HL-60 (cell line): ENCODE data around the gene PSMB7.
A peak's percentile ranks its signal among the peaks of the same experiment; 100 is the strongest.

ENCODE experiments used
- DNase-seq, 2 experiments: peaks; one replicate each; pipeline ENCODE4 v3.0.0-alpha.2; 2010 to 2020; ENCODE audit warnings: low read depth in 1 of 2, low spot score in 1 of 2
- H3K27ac ChIP-seq: fragments of 250-450 bp; sonication (Bioruptor Pico); replicated peaks from 2 replicates; pipeline ENCODE4 v1.5.1; 2020; ENCODE audit warnings: mild to moderate bottlenecking, moderate library complexity
- H3K27me3 ChIP-seq: fragments of 250-450 bp; sonication (Bioruptor Pico); 2 replicates; pipeline ENCODE4 v1.5.1; 2021; ENCODE audit warnings: mild to moderate bottlenecking, moderate library complexity; ENCODE audit not compliant: insufficient read depth, poor library complexity, severe bottlenecking
- H3K4me3 ChIP-seq: replicated peaks from 2 replicates; pipeline ENCODE4 v1.5.1; 2011; ENCODE audit warnings: mild to moderate bottlenecking, control low read depth, low read length; ENCODE audit not compliant: insufficient read depth
- GABPA ChIP-seq: IDR thresholded peaks from 2 replicates; pipeline ENCODE4 v1.6.1; 2012; ENCODE audit warnings: low read depth
- POLR2AphosphoS5 ChIP-seq: IDR thresholded peaks from 2 replicates; pipeline ENCODE4 v1.6.1; 2012; ENCODE audit warnings: low read depth
- SPI1 ChIP-seq: IDR thresholded peaks from 2 replicates; pipeline ENCODE4 v1.6.1; 2012; ENCODE audit warnings: low read depth, mild to moderate bottlenecking, borderline replicate concordance
- TF ChIP-seq, protein P1 (sequence below): IDR thresholded peaks from 2 replicates; pipeline ENCODE4 v1.6.1; 2012; ENCODE audit warnings: low read depth; ENCODE audit not compliant: insufficient replicate concordance
- TF ChIP-seq, protein P2 (sequence below): IDR thresholded peaks from one replicate; pipeline ENCODE4 v1.5.1; 2011; ENCODE audit warnings: low read length, control low read depth, inconsistent platforms; ENCODE audit not compliant: insufficient read depth

The PSMB7 gene

DNA sequence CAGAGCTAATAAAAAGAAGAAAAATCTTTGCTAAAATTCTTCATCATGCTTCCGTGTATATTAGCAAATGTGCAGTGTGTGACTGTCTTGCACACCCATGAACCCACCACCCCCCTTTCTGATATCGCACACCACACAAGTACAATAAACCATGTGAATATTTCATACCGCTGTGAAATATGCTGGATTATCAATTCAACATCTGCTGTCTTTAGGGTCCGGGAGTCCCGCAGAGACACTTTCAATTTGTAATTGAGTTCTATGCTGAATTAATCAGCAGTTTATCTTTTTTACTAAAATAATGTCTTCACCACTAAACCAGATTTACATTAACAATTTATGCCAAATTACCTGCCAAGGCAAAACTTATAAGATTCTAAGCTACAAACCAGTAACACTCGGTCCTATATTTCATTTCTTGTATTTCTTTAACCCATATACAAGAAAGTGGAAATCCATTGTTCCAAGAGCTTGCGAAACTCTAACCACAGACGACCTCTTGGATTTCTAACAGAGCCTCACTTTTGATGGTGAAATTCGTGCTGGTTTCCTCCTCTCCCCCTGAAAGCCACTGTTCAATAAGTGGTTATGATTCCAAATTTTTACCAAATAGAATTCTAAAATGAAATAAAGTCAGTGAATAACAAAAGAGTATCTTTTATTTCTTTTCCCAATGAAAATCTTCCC lies 44.2 kb downstream of the PSMB7 start:
- peak; percentile 52 to 71 for DNase-seq
- TF ChIP-seq, protein P1, sequence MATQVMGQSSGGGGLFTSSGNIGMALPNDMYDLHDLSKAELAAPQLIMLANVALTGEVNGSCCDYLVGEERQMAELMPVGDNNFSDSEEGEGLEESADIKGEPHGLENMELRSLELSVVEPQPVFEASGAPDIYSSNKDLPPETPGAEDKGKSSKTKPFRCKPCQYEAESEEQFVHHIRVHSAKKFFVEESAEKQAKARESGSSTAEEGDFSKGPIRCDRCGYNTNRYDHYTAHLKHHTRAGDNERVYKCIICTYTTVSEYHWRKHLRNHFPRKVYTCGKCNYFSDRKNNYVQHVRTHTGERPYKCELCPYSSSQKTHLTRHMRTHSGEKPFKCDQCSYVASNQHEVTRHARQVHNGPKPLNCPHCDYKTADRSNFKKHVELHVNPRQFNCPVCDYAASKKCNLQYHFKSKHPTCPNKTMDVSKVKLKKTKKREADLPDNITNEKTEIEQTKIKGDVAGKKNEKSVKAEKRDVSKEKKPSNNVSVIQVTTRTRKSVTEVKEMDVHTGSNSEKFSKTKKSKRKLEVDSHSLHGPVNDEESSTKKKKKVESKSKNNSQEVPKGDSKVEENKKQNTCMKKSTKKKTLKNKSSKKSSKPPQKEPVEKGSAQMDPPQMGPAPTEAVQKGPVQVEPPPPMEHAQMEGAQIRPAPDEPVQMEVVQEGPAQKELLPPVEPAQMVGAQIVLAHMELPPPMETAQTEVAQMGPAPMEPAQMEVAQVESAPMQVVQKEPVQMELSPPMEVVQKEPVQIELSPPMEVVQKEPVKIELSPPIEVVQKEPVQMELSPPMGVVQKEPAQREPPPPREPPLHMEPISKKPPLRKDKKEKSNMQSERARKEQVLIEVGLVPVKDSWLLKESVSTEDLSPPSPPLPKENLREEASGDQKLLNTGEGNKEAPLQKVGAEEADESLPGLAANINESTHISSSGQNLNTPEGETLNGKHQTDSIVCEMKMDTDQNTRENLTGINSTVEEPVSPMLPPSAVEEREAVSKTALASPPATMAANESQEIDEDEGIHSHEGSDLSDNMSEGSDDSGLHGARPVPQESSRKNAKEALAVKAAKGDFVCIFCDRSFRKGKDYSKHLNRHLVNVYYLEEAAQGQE, result no peak
- no peak for TF ChIP-seq GABPA
- no peak for TF ChIP-seq SPI1
- no peak for TF ChIP-seq POLR2AphosphoS5
- TF ChIP-seq, protein P2, sequence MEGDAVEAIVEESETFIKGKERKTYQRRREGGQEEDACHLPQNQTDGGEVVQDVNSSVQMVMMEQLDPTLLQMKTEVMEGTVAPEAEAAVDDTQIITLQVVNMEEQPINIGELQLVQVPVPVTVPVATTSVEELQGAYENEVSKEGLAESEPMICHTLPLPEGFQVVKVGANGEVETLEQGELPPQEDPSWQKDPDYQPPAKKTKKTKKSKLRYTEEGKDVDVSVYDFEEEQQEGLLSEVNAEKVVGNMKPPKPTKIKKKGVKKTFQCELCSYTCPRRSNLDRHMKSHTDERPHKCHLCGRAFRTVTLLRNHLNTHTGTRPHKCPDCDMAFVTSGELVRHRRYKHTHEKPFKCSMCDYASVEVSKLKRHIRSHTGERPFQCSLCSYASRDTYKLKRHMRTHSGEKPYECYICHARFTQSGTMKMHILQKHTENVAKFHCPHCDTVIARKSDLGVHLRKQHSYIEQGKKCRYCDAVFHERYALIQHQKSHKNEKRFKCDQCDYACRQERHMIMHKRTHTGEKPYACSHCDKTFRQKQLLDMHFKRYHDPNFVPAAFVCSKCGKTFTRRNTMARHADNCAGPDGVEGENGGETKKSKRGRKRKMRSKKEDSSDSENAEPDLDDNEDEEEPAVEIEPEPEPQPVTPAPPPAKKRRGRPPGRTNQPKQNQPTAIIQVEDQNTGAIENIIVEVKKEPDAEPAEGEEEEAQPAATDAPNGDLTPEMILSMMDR, result no peak
- Histone ChIP-seq H3K27ac (peak overlapping the region; percentile 70), H3K4me3 (0 out of 2 replicates have a peak overlapping the region, but pooled peaks have one; percentile 3), H3K27me3 (no peaks in the 10 kb centered on the region)

DNA sequence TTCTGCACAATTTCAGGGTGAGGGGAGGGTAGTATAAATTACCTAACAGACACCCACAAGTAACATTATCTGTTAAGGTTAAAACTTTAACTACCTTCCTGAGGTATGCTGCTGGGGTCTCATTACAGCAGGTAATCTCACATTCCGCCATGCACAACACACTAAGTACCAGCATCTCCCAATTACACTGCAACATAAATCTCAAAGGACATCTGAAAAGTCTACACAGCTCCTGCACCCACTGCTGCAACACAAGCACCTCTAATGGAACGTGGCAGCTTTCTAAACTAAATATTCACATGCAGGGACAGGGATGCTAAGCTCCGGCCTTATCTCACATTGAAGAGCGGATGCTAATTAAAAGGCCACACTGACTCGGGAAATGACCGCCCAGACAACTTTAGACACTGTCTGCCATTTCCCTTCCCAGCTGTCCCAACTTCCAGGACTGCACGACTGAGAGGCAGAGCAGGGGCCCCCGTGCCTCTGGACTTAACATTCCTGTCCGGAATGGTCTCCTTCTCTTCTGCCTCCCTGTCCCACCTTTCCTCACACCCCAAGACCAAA lies 45.9 kb downstream of the PSMB7 start:
- no peak for DNase-seq
- Histone ChIP-seq H3K27ac (peak overlapping the region; percentile 55), H3K27me3 (no peaks in the 10 kb centered on the region), H3K4me3 (no peak overlapping the region)
- TF ChIP-seq SPI1 (no peak), POLR2AphosphoS5 (no peak), GABPA (no peak)
- TF ChIP-seq, protein P2, result no peak
- TF ChIP-seq, protein P1, result no peak

DNA sequence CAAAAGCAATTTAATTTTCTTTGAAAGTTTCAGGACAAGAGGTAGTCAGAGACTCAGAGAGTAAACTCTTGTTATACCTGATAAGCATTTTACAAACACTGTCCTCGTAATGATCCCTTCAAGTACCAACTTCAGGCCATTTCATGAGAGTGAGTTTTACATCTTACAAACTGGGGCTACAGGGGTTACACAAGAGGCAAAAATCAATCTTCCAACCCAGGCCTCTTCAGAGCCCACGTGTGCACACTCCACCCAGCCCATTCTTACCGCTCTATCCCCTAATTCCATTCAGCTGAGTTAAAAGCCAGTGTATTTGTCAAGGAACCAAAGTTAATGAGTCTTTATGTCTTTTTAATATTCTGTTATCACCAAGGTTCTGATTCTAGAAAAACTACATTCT lies 46.5 kb downstream of the PSMB7 start:
- H3K27me3 ChIP-seq, result no peaks in the 10 kb centered on the region
- TF ChIP-seq GABPA (no peak), SPI1 (no peak), POLR2AphosphoS5 (no peak)
- TF ChIP-seq, protein P2, result no peak
- TF ChIP-seq, protein P1, result no peak
- H3K4me3 ChIP-seq, result no peak overlapping the region
- no peak for DNase-seq
- peak overlapping the region; percentile 55 for H3K27ac ChIP-seq
